GM04503 (cell line): ENCODE results near the gene FLNC.

Source experiments
- DNase-seq: peaks from one replicate; pipeline ENCODE4 v3.0.0-alpha.2; 2012; ENCODE audit warnings: low read depth

FLNC gene

GRCh38 chr7:128830231-128831177, at the start of gene FLNC:
FLNC (plus strand) TSS chr7:128830406; CDS start chr7:128830638, 232 bp downstream.
- no peak for DNase-seq

GRCh38 chr7:128781126-128781525, 49.1 kb upstream of the FLNC start:
- DNase-seq = peak; percentile 96

GRCh38 chr7:128781851-128782250, 48.4 kb upstream of the FLNC start:
- peak; percentile 65 for DNase-seq

- peak; percentile 40 for DNase-seq
Measured at GRCh38 chr7:128783143-128783861, 46.9 kb upstream of the FLNC start.

- DNase-seq = no peak
Measured at GRCh38 chr7:128785738-128786137, 44.5 kb upstream of the FLNC start.

GRCh38 chr7:128788446-128789412, 41.5 kb upstream of the FLNC start:
- DNase-seq = no peak

GRCh38 chr7:128790315-128791041, 39.7 kb upstream of the FLNC start:
- DNase-seq = no peak

GRCh38 chr7:128791121-128791971, 38.9 kb upstream of the FLNC start, which contains the start of gene CCDC136:
CCDC136 (plus strand) TSS chr7:128791968; CDS start chr7:128792412, 444 bp downstream.
- DNase-seq = no peak

GRCh38 chr7:128791972-128792327, 38.3 kb upstream of the FLNC start:
- DNase-seq = no peak

- DNase-seq = no peak
Measured at GRCh38 chr7:128792471-128793180, 37.6 kb upstream of the FLNC start.

- DNase-seq = no peak
Measured at GRCh38 chr7:128793181-128793547, 37.0 kb upstream of the FLNC start.

- DNase-seq = no peak
Measured at GRCh38 chr7:128794020-128794419, 36.2 kb upstream of the FLNC start.

GRCh38 chr7:128794436-128794835, 35.8 kb upstream of the FLNC start:
- no peak for DNase-seq

GRCh38 chr7:128795129-128795528, 35.1 kb upstream of the FLNC start:
- no peak for DNase-seq

- no peak for DNase-seq
Measured at GRCh38 chr7:128796327-128796726, 33.9 kb upstream of the FLNC start.

- no peak for DNase-seq
Measured at GRCh38 chr7:128799451-128799850, 30.8 kb upstream of the FLNC start.

GRCh38 chr7:128800567-128800966, 29.6 kb upstream of the FLNC start:
- DNase-seq = no peak

- no peak for DNase-seq
Measured at GRCh38 chr7:128801003-128801402, 29.2 kb upstream of the FLNC start.

- DNase-seq = no peak
Measured at GRCh38 chr7:128801667-128802418, 28.4 kb upstream of the FLNC start.
